Stimulated activated CD4-positive, alpha-beta T cell treated with anti-CD3 and anti-CD28 coated beads, TNF-alpha, amount 100 ng/mL, for 48 hours (primary cell): Measurements from ENCODE around the gene KCND1.
"Not testable (repeated sequence)": the region's sequence is repeated elsewhere in the genome, so short reads cannot be mapped to it uniquely, and the experiment has no call there.

Source experiments
- DNase-seq, 3 donors: peaks; one replicate each; pipeline ENCODE4 v3.0.0-alpha.2; 2020; ENCODE audit warnings: low read depth in 3 of 3

KCND1 gene

GRCh38 chrX:48971249-48972219 is at the start of gene KCND1:
TSS of gene KCND1 (minus strand) at chrX:48971844. CDS start at chrX:48970271, 1,573 bp downstream.
- no peak for DNase-seq

- DNase-seq, result no peak
Observed at GRCh38 chrX:49019599-49020249, 48.1 kb upstream of the KCND1 start.

DNA sequence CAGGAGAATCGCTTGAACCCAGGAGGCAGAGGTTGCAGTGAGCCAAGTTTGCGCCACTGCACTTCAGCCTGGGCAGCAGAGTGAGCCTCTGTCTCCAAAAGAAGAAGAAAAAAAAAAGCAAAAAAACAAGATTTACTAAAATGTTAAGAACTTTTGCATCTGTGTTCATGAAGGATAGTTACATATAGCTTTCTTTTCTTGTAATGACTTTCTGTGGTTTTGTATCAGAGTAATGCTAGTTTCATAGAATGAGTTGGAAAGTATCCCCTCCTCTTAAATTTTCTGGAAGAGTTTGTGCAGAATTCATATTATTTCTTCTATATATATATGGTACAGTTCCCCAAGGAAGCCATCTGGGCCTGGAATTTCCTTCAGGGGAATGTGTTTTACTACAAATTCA is 47.4 kb upstream of the KCND1 start:
- DNase-seq, result no peak

- DNase-seq, result no peak
Observed at GRCh38 chrX:49003696-49004095, 32.1 kb upstream of the KCND1 start.

- DNase-seq, result peak; percentile 40 to 61 (median 44)
Observed at GRCh38 chrX:49002091-49002935, 30.7 kb upstream of the KCND1 start, which contains the start of gene GRIPAP1. TSS of gene GRIPAP1 (minus strand) at chrX:49002264. CDS start at chrX:49002229, 35 bp downstream.

- DNase-seq, result peak; percentile 2 to 33 (median 30)
Observed at GRCh38 chrX:49001521-49002090, 30.0 kb upstream of the KCND1 start.

DNA sequence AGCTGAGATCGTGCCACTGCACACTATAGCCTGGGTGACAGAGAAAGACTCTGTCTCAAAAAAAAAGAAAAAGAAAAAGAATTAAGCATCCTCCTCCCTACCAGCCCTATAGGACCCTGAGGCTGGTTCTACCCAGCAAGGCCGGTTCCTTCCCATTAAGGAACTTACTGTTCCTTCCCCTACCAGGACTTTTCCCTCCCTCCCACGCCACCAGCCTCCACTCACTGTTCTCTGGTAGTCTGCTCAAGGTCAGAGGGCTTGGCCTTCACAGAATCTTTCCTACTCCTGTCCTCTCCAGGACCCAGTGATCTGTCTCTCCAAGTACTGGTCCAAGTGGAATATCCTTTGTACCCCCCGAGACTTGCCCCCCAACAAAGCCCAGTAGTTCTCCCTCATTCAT is 29.0 kb upstream of the KCND1 start:
- DNase-seq, result no peak

GRCh38 chrX:48999030-48999429 is 27.4 kb upstream of the KCND1 start:
- DNase-seq, result no peak

- no peak for DNase-seq
Observed at GRCh38 chrX:48998391-48998790, 26.7 kb upstream of the KCND1 start.

- DNase-seq, result no peak
Observed at GRCh38 chrX:48997865-48998264, 26.2 kb upstream of the KCND1 start.

DNA sequence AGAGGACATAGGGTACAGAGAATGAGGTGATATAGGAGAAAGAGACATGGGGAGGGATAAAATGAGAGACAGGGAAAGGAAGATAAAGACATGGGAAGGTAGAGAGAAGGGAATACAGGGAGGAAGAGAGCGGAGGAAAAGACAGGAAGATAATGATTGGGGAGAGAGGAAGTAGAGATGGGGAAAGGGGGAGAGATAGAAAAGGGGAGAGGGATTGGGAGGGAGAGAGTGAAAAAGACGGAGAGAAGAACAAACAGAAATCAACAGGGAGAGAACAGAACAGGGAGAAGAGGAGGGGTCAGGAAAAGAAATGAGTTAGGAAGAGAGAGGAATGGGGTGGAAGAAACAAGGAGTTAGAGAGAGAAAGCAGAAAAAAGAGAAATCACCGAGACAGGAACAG is 25.8 kb upstream of the KCND1 start:
- DNase-seq, result no peak

DNA sequence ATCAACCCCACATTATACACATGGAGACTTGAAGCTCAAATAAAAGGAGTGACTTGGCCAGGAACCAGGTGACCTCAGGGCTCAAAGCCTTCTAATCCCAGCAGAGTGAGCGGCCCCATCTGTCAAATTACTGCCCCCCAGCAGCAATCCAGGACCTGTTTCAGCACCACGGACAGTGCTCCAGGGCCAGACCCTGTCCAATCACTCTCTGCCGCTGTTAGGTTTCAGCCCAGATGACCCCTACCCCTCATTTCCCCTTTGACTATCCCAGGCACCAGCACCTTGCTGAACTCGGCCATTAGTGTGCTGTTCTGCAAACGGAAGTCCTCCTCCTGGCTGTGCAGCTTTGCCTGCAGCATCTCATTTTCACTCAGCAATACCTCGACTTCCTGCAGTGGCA is 25.3 kb upstream of the KCND1 start:
- no peak for DNase-seq

DNA sequence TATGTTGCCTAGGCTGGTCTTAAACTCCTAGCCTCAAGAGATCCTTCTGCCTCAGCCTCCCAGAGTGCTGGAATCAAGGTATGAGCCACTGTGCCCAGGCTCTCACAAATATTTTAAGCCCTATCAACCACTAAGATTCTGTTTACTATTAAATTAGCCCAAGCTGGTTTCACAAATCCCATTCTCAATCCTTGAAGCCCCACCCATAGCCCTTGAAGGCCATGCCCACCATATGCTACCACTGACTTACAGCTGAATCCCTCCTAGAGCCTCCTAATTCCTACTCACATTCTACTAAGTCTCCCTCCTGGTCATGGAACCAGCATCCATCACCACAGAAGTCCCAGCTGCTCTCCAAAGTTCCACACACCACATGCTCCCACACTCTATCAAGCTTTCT is 20.7 kb upstream of the KCND1 start:
- no peak for DNase-seq

GRCh38 chrX:48989483-48989882 is 17.8 kb upstream of the KCND1 start:
- DNase-seq, result no peak

- DNase-seq, result no peak
Observed at GRCh38 chrX:48983896-48984295, 12.3 kb upstream of the KCND1 start.

GRCh38 chrX:48983081-48983480 is 11.4 kb upstream of the KCND1 start:
- no peak for DNase-seq

DNA sequence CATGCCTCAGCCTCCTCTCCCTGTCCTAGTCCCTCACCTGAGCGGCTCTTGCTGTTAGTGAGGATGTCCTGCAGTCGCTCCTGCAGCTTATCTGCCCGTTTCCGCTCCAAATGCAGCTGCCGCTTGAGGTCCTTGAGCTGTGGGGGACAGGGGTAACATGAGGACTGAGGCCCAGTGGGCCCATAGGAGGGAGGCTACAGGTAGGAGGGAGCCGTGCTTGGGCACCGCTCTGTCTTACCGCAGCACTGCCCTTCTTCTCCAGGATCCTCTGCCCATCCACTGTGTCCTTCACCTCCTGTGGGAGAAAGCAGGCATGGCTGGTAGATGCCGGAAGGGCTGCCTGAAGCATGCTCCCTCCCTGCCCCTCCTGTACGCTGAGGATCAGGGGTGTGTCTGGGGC is 9.5 kb upstream of the KCND1 start:
- DNase-seq, result no peak

DNA sequence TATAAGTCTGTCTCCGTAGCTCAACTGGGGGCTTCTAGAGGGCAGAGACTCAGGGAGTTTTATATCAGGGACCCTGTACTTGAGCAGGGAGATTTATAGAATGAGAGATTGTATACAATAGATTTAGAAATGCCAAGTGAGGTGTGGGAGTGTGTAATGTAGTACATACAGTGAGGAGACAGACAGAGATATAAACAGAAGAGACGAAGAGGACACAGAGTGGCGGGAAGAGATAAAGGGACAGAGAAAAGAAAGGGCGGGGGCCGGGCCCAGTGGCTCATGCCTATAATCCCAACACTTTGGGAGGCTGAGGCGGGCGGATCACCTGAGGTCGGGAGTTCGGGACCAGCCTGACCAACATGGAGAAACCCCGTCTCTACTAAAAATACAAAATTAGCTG is 8.7 kb upstream of the KCND1 start:
- not testable (repeated sequence) for DNase-seq

- DNase-seq, result no peak
Observed at GRCh38 chrX:48978226-48978625, 6.6 kb upstream of the KCND1 start.

- DNase-seq, result no peak
Observed at GRCh38 chrX:48976086-48976485, 4.4 kb upstream of the KCND1 start.

- no peak for DNase-seq
Observed at GRCh38 chrX:48975541-48975940, 3.9 kb upstream of the KCND1 start.

DNA sequence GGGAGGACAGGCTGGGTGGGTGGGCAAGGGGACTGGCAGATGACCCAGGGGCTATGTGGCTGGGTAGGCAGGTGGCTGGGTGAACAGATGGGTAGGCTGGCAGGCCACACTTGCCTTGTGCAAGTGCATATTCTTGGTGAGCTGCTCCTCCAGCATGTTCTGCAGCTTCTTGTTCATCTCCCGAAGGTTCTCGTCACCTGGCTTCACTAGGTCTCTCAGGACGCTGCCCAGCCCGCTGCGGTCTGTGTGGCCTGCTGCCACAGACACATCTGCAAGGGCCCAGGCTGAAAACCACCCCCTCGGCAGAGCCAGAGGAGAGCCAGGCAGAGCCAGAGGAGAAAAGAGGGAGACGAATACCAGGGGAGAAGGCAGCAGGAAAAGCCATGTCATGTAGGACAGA is 3.4 kb upstream of the KCND1 start:
- DNase-seq, result no peak
